HCT116 (cell line): Measurements from ENCODE around the gene SLAMF6.

Experiments used
- ELF1 ChIP-seq: IDR thresholded peaks from 2 replicates; pipeline ENCODE4 v1.6.1; 2012; ENCODE audit warnings: low read depth, borderline replicate concordance
- EZH2 ChIP-seq: fragments of 200-600 bp; sonication (generic); IDR thresholded peaks from 2 replicates; pipeline ENCODE4 v1.6.1; 2017; ENCODE audit warnings: antibody characterized with exemption, mixed run types
- EZH2phosphoT487 ChIP-seq: fragments of 200-600 bp; IDR thresholded peaks from 2 replicates; pipeline ENCODE4 v1.6.1; 2018; ENCODE audit warnings: antibody characterized with exemption, borderline replicate concordance
- POLR2A ChIP-seq: IDR thresholded peaks from 2 replicates; pipeline ENCODE4 v1.7.0; 2011; ENCODE audit warnings: borderline replicate concordance; ENCODE audit not compliant: insufficient read depth, insufficient read length; ENCODE audit errors: extremely low read depth
- POLR2AphosphoS5 ChIP-seq: IDR thresholded peaks from 2 replicates; pipeline ENCODE4 v1.6.1; 2011; ENCODE audit warnings: mild to moderate bottlenecking, low read depth, low read length, moderate library complexity
- RAD21 ChIP-seq: IDR thresholded peaks from 2 replicates; pipeline ENCODE4 v1.6.1; 2012; ENCODE audit warnings: low read depth, mild to moderate bottlenecking
- SP1 ChIP-seq: IDR thresholded peaks from 2 replicates; pipeline ENCODE4 v1.6.1; 2012; ENCODE audit warnings: low read depth
- YY1 ChIP-seq: IDR thresholded peaks from 2 replicates; pipeline ENCODE4 v1.6.1; 2011; ENCODE audit warnings: low read length, low read depth, moderate library complexity, mild to moderate bottlenecking; ENCODE audit not compliant: insufficient replicate concordance; ENCODE audit errors: extremely low read depth
- ZNF274 ChIP-seq: fragments of 200-500 bp; sonication (Bioruptor generic); IDR thresholded peaks from 2 replicates; pipeline ENCODE4 v1.6.1; 2014; ENCODE audit warnings: mild to moderate bottlenecking, low read depth, low read length, inconsistent platforms
- TF ChIP-seq, protein P1 (sequence below), 3 experiments: fragments of 200-600 bp in 1 of 3; sonication (generic) in 1 of 3; IDR thresholded peaks in 2 of 3; conservative IDR thresholded peaks in 1 of 3; 2 replicates each; pipeline ENCODE4 v1.5.1; 2012 to 2017; ENCODE audit warnings: low read depth in 2 of 3, low read length in 2 of 3, antibody characterized with exemption in 1 of 3, borderline replicate concordance in 1 of 3, control low read depth in 1 of 3, mild to moderate bottlenecking in 1 of 3, mixed read lengths in 1 of 3, mixed run types in 1 of 3, moderate library complexity in 1 of 3; ENCODE audit not compliant: insufficient read depth in 1 of 3
- TF ChIP-seq, protein P2 (sequence below): IDR thresholded peaks from 2 replicates; pipeline ENCODE4 v1.6.1; 2012; ENCODE audit warnings: low read depth

DNA sequence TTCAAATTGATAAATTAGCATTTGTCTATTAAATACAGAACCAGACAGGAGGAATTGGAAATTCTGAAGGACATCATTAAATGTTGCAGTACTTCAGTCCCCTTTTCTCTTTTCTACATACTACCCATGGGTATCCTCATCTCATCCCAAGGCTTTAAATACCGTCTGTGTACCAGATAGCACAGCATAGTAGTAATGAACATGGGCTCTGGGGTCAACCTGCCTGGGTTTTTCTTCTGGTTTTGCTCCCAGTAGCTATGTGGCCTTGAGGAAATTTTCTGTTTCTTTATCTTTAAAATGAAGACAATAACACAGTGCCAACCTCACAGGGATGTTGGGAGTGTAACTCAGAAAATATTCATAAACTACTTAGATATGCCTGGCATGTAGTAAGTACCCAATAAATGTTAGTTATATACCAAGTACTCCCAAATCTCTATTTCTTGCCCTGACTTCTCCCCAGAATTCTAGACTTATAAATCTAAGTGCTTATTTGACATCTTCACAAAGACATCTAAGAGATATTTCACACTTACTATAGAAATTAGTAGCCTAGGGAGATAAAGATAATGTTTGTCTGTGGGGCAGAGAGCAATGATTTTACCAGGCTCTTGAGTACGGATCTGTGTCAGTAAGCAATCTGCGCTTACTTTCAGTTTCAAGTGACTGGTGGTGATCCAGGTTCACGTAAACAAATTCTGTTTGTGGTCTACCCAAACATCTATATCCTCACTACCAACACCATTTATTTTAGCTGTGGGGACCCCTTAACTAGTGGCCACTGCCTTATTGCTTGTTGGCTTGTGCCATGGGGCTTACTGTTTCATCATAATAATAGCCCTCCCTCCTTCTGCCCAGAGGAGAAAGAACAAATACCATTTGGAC lies 85.4 kb downstream of the SLAMF6 start:
- TF ChIP-seq, protein P1, sequence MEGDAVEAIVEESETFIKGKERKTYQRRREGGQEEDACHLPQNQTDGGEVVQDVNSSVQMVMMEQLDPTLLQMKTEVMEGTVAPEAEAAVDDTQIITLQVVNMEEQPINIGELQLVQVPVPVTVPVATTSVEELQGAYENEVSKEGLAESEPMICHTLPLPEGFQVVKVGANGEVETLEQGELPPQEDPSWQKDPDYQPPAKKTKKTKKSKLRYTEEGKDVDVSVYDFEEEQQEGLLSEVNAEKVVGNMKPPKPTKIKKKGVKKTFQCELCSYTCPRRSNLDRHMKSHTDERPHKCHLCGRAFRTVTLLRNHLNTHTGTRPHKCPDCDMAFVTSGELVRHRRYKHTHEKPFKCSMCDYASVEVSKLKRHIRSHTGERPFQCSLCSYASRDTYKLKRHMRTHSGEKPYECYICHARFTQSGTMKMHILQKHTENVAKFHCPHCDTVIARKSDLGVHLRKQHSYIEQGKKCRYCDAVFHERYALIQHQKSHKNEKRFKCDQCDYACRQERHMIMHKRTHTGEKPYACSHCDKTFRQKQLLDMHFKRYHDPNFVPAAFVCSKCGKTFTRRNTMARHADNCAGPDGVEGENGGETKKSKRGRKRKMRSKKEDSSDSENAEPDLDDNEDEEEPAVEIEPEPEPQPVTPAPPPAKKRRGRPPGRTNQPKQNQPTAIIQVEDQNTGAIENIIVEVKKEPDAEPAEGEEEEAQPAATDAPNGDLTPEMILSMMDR (IDR thresholded peaks at IDR 0.05 in 2 of 3, conservative IDR thresholded peaks at IDR 0.05 in 1 of 3; ENCODE audit: borderline replicate concordance in 1 of 3, insufficient read depth in 1 of 3, low read depth in 2 of 3, low read length in 2 of 3) = no peak
- TF ChIP-seq ZNF274 (no peak), EZH2 (no peak), POLR2AphosphoS5 (no peak), RAD21 (no peak), POLR2A (no peak), EZH2phosphoT487 (no peak), SP1 (no peak), YY1 (no peak), ELF1 (no peak)
- TF ChIP-seq, protein P2, sequence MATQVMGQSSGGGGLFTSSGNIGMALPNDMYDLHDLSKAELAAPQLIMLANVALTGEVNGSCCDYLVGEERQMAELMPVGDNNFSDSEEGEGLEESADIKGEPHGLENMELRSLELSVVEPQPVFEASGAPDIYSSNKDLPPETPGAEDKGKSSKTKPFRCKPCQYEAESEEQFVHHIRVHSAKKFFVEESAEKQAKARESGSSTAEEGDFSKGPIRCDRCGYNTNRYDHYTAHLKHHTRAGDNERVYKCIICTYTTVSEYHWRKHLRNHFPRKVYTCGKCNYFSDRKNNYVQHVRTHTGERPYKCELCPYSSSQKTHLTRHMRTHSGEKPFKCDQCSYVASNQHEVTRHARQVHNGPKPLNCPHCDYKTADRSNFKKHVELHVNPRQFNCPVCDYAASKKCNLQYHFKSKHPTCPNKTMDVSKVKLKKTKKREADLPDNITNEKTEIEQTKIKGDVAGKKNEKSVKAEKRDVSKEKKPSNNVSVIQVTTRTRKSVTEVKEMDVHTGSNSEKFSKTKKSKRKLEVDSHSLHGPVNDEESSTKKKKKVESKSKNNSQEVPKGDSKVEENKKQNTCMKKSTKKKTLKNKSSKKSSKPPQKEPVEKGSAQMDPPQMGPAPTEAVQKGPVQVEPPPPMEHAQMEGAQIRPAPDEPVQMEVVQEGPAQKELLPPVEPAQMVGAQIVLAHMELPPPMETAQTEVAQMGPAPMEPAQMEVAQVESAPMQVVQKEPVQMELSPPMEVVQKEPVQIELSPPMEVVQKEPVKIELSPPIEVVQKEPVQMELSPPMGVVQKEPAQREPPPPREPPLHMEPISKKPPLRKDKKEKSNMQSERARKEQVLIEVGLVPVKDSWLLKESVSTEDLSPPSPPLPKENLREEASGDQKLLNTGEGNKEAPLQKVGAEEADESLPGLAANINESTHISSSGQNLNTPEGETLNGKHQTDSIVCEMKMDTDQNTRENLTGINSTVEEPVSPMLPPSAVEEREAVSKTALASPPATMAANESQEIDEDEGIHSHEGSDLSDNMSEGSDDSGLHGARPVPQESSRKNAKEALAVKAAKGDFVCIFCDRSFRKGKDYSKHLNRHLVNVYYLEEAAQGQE = no peak
